Activated T-cell treated with anti-CD3 and anti-CD28 coated beads, Interleukin-2, amount 50 U/mL, for 4 hours (primary cell): Measurements from ENCODE around the gene WFDC12. TPM values are rescaled to one million over a fixed set of nuclear protein-coding genes. Genes with fewer than 3 reads are reported as not detected.
"Not testable (repeated sequence)": the region's sequence is repeated elsewhere in the genome, so short reads cannot be mapped to it uniquely, and the experiment has no call there.

ENCODE experiments used
- ATAC-seq, 2 donors: fragments of 200-7000 bp; cut with Tn5 transposase; one replicate each; pipeline ENCODE4 v1.10.0; 2021
- DNase-seq: peaks from one replicate; pipeline ENCODE4 v3.0.0-alpha.2; 2020
- H3K27me3 Mint-ChIP-seq: one replicate; pipeline ENCODE4 v1.8.0; 2021; ENCODE audit warnings: low read depth, mixed read lengths
- H3K36me3 Mint-ChIP-seq: one replicate; pipeline ENCODE4 v1.8.0; 2022; ENCODE audit warnings: mixed read lengths; ENCODE audit not compliant: insufficient read depth
- H3K4me1 Mint-ChIP-seq: one replicate; pipeline ENCODE4 v1.8.0; 2021; ENCODE audit warnings: low read depth, mixed read lengths
- H3K4me3 Mint-ChIP-seq: one replicate; pipeline ENCODE4 v1.8.0; 2021; ENCODE audit warnings: mild to moderate bottlenecking, moderate library complexity, mixed read lengths
- H3K9me3 Mint-ChIP-seq: one replicate; pipeline ENCODE4 v1.8.0; 2021; ENCODE audit warnings: mixed read lengths
- total RNA-seq, 3 donors: library from RNA; stranded (reverse); gene quantifications; one replicate each; pipeline ENCODE4 v1.2.1, GENCODE V29; 2021

The WFDC12 gene, protein sequence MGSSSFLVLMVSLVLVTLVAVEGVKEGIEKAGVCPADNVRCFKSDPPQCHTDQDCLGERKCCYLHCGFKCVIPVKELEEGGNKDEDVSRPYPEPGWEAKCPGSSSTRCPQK
- total RNA-seq, result not detected

DNA sequence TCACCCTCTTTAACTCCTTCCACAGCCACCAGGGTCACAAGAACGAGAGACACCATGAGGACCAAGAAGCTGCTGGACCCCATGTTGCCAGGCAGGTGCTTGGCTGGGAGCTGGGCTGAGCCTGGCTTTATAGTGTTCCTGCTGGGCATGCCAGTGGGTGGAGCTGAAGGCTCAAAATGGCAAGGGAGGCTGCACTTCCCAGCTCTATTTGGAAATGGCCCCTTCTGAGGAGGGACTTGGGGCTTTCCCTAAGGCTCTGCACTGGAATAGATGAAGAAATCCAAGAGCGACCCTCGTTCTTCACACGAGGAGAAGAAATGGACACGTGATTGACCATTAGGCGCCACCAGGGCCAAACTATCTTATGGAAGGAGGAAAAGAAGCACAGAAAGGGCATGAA is at the start of gene WFDC12:
TSS of gene WFDC12 (minus strand) at position 101 of the 400 bp plus-strand sequence. CDS start at position 83, 18 bp downstream.
- H3K9me3 Mint-ChIP-seq, result no peaks in the 10 kb centered on the region
- no peaks in the 10 kb centered on the region for H3K4me1 Mint-ChIP-seq
- no peak for DNase-seq
- no peak for ATAC-seq
- H3K27me3 Mint-ChIP-seq, result peaks cover 17% of the 10 kb centered on the region
- H3K4me3 Mint-ChIP-seq, result no peak within 1 kb of the TSS
- H3K36me3 Mint-ChIP-seq, result no peaks in the 10 kb centered on the region

DNA sequence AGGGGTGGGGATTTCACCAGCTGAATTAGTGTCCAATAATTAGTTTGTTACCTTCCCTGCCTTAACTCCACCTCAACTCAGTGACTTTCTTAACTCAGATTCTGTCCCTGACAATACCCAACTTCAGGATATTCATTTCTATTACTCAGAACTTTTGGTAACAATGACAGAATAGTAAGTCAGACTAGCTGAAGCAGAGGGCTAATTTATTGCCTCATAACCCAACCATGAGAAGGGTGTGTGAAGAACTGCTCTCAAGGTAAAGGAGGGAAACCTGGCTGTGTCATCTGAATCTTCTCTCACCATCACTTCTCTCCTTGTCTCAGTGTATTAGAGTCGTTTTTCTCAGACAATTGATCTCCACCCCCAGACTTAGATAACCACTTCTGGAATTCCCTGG is 49.3 kb upstream of the WFDC12 start:
- Mint-ChIP-seq H3K9me3 (no peaks in the 10 kb centered on the region), H3K4me3 (no peak overlapping the region), H3K27me3 (peaks cover 12% of the 10 kb centered on the region), H3K36me3 (no peaks in the 10 kb centered on the region), H3K4me1 (no peaks in the 10 kb centered on the region)
- DNase-seq, result no peak
- no peak for ATAC-seq

DNA sequence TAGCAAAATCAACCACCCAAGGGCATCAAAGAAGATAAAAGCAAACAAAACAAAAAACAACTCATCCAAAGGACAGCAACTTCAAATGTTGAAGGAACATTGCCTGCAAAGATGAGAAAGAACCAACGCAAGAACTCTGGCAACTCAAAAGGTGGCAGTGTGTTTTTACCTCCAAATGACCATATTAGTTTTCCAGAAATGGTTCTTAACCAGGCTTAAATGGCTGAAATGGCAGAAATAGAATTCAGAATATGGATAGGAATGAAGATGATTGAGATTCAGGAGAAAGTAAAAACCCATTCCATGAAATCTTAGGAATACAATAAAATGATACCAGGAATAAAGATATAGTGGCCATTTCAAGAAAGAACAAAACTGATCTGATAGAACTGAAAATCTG is 40.6 kb upstream of the WFDC12 start:
- Mint-ChIP-seq H3K9me3 (peaks cover 32% of the 10 kb centered on the region), H3K4me1 (no peaks in the 10 kb centered on the region), H3K27me3 (peaks cover 57% of the 10 kb centered on the region), H3K4me3 (no peak overlapping the region), H3K36me3 (peaks cover 5% of the 10 kb centered on the region)
- no peak for ATAC-seq
- no peak for DNase-seq

DNA sequence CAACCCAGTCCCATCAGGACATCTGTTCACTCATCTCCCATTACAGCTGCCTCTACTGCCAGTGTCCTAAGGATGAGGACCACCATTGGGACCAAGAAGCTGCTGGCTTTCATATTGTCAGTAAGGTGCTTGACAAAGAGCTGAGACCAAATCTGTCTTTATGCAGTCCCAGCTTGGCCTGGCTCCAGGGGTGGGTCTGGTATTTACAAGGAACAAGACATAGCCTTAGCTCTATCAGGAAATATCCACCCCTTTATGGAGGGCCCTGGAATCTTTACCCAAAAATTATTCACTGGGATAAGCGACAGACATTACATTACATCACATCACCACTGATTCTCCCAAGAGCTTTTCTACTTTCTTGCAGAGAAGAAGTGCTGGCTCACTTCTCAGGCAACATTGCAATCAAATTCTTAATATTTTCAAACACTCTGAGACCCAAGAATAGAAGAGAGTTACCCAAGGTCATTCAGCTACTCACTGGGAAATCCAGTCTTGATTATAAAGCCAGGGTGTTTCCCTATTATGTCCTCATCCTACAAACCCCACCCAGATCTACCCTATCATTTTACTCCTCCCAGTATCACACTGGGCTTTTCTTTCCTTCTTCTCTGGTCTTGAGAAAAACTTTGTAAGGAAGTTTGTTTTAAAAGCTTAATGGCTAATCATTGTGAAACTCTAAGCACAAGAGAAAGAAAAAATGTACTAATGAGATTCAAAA is 39.0 kb upstream of the WFDC12 start:
- Mint-ChIP-seq H3K36me3 (peaks cover 5% of the 10 kb centered on the region), H3K4me3 (no peak overlapping the region), H3K4me1 (no peaks in the 10 kb centered on the region), H3K27me3 (peaks cover 57% of the 10 kb centered on the region), H3K9me3 (peaks cover 47% of the 10 kb centered on the region)
- ATAC-seq (no peak), DNase-seq (no peak)

DNA sequence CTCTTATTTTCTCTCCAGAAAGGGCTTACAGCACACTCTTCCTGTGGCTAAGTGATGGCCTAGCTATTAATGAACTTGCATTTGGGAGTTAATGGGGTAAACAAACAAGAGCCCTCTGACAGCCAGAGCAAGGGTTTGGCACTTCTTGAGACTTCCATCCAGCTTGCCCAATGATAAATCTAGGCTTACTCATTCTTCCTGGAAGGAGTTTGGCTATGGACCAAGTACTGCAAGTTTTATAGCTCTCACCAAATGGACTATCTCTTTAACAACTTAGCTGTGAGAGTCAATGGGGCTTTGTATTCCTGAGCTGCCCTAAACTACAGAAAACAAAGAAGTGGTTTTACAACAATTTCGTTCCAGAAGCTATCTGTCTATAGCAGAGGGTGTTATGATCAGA is 33.7 kb upstream of the WFDC12 start:
- Mint-ChIP-seq H3K4me3 (no peak overlapping the region), H3K27me3 (peaks cover 50% of the 10 kb centered on the region)
- ATAC-seq, result no peak

DNA sequence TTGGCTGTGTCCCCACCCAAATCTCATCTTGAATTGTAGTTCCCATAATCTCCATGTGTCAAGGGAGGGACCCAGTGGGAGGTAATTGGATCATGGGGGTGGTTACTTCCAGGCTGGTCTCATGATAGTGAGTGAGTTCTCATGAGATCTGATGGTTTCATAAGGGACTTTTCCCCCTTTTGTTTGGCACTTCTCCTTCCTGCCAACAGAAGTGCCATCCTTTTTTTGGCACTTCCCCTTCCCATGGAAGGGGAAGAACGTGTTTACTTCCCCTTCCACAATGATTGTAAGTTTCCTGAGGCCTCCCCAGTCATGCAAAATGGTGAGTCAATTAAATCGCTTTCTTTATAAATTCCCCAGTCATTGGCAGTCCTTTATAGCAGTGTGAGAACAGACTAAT is 32.4 kb upstream of the WFDC12 start:
- H3K27me3 Mint-ChIP-seq, result peaks cover 41% of the 10 kb centered on the region
- peaks cover 28% of the 10 kb centered on the region for H3K9me3 Mint-ChIP-seq
- no peaks in the 10 kb centered on the region for H3K36me3 Mint-ChIP-seq
- no peak for ATAC-seq
- no peak for DNase-seq
- H3K4me1 Mint-ChIP-seq, result no peaks in the 10 kb centered on the region
- H3K4me3 Mint-ChIP-seq, result no peak overlapping the region

More for the DNA sequence above, 33.7 kb upstream of the WFDC12 start:
- no peak for DNase-seq
- Mint-ChIP-seq H3K36me3 (peaks cover 5% of the 10 kb centered on the region), H3K4me1 (no peaks in the 10 kb centered on the region), H3K9me3 (peaks cover 38% of the 10 kb centered on the region)

DNA sequence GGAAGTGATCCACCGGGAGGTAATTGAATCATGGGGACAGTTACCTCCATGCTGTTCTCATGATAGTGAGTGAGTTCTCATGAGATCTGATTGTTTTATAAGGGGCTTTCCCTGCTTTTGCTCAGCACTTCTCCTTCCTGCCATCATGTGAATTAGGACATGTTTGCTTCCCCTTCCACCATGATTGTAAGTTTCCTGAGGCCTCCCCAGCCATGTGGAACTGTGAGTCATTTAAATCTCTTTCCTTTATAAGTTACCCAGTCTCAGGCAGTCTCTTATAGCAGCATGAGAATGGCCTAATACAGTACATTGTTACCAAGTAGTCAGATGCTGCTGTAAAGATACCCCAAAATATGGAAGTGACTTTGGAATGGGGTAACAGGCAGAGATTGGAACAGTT is 30.5 kb upstream of the WFDC12 start:
- Mint-ChIP-seq H3K27me3 (peaks cover 37% of the 10 kb centered on the region), H3K9me3 (peaks cover 19% of the 10 kb centered on the region)
- ATAC-seq, H3K4me1 Mint-ChIP-seq, H3K36me3 Mint-ChIP-seq, DNase-seq, H3K4me3 Mint-ChIP-seq: not testable (repeated sequence)

DNA sequence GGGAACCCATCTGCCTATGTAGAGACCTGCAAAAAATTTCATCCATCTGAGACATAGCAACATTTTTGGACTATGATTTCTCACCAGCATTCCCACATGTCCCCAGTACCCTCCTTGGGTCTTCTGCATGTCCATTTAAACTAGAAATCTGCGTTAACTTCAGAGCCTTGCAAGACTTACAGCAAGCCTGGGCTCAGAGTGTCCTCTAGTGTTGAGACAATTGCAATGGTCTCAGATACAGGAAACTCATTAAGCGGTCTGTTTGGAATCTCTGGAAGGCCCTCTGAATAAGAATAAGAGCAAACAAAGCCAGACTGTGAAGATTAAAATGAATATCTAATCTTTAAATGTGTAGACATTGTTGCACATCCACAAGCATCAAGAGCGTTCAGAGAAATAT is 29.9 kb upstream of the WFDC12 start:
- ATAC-seq (no peak), DNase-seq (no peak)
- Mint-ChIP-seq H3K9me3 (peaks cover 15% of the 10 kb centered on the region), H3K36me3 (no peaks in the 10 kb centered on the region), H3K4me1 (no peaks in the 10 kb centered on the region), H3K27me3 (peaks cover 41% of the 10 kb centered on the region), H3K4me3 (no peak overlapping the region)

DNA sequence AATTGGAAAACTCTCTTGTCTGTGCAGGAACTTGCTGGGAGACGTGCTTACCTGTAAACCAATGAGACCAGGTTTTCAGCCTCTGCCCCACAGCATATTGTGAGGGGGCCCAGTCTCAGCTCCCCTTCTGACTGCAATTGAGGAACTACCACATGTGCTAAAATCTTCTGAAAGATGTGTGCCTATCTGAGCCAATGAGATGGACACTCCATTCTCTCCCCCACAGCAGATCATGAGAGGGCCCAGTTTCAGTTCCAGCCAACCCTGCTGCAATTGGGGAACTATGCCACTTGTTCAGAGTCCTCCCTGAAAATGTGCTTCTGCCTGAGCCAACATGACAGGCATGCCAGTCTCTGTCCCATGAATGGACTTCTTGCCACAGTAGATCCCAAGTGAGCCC is 29.5 kb upstream of the WFDC12 start:
- Mint-ChIP-seq H3K4me3 (no peak overlapping the region), H3K36me3 (no peaks in the 10 kb centered on the region), H3K9me3 (peaks cover 11% of the 10 kb centered on the region), H3K27me3 (peaks cover 43% of the 10 kb centered on the region), H3K4me1 (no peaks in the 10 kb centered on the region)
- DNase-seq (no peak), ATAC-seq (no peak)

DNA sequence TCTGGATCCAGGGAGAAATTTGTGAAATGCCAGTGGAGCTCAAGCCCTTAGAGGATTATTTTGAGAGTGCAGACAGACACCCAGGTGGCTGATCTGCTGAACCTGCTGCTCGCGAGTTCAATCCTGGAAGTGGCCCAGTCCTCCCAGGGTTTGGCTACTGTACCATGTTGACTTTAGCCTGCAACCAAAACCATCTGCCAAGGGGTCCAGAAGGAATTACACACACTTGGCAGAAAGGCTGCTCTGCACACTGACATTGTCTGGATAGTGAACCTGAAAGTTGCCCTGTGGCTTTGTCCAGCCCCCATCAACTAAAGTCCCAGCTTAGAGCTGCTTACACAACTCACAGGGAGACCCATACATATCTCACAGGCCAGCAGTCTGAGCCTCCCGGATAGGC is 28.9 kb upstream of the WFDC12 start:
- Mint-ChIP-seq H3K4me1 (no peaks in the 10 kb centered on the region), H3K27me3 (peaks cover 46% of the 10 kb centered on the region), H3K4me3 (no peak overlapping the region), H3K36me3 (no peaks in the 10 kb centered on the region), H3K9me3 (peaks cover 5% of the 10 kb centered on the region)
- ATAC-seq, result no peak
- DNase-seq, result no peak

DNA sequence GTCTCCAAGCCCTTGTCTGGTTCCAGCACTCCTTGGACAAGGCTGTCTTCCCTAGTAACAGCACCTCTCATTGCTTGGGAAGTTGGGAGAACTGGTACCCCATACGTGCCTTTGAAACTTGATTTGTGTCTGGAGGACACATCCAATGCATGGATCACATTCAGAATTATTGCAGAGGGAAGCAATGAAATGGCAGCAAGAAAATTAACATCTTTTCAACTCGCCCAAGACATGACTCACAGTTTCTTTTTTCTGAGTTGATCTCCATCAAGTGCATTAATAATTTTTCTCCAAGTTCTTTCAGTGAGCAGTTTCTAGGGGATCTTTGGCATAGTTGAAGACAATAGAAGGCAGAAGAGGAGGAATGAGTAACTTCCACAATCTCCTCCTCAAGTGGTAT is 28.1 kb upstream of the WFDC12 start:
- Mint-ChIP-seq H3K36me3 (no peaks in the 10 kb centered on the region), H3K9me3 (peaks cover 4% of the 10 kb centered on the region), H3K27me3 (peaks cover 46% of the 10 kb centered on the region), H3K4me3 (no peak overlapping the region), H3K4me1 (no peaks in the 10 kb centered on the region)
- ATAC-seq, result no peak
- no peak for DNase-seq

DNA sequence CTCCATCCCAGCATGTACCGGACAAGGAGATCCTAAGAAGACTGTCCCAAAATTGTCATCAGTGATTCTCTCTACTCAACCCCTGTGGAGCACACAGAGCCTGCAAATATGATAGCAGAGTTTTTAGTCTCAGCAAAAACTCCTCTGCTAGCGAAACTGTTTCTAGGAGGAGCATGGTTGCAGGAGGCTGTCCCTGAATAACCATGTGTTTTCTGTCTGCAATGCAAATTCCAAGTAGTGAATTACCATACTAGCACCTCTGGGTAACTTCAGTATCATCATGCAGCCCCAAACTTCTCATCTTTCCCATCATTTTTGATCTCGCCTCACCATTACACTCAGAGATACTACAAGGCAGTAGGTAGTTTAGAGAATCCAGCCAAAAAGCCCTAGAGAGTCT is 24.8 kb upstream of the WFDC12 start:
- no peaks in the 10 kb centered on the region for H3K4me1 Mint-ChIP-seq
- no peak overlapping the region for H3K4me3 Mint-ChIP-seq
- peaks cover 34% of the 10 kb centered on the region for H3K27me3 Mint-ChIP-seq
- DNase-seq (no peak), ATAC-seq (no peak)
- no peaks in the 10 kb centered on the region for H3K9me3 Mint-ChIP-seq
- no peaks in the 10 kb centered on the region for H3K36me3 Mint-ChIP-seq

DNA sequence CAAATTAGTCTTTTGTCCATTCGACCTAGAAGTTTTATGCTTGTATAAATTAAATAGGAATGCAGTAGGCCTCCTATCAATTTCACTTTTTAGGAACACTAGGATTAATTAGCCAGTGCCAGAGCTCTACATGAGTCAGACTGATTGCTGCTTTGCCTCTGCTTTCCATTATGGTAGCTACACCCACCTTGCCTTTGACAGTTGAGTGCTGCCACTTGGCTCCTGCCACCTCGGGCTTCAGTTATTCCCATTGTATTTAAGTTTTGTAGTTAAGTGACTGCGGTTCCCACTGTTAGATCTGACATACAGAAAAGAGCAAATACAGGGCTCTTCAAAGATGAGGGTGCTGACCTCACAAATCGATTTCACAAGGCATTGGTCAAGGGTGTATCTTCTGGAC is 16.6 kb upstream of the WFDC12 start:
- DNase-seq (no peak), ATAC-seq (no peak)
- no peak overlapping the region for H3K4me3 Mint-ChIP-seq
- no peaks in the 10 kb centered on the region for H3K4me1 Mint-ChIP-seq
- peaks cover 10% of the 10 kb centered on the region for H3K27me3 Mint-ChIP-seq
- H3K9me3 Mint-ChIP-seq, result no peaks in the 10 kb centered on the region
- H3K36me3 Mint-ChIP-seq, result no peaks in the 10 kb centered on the region

DNA sequence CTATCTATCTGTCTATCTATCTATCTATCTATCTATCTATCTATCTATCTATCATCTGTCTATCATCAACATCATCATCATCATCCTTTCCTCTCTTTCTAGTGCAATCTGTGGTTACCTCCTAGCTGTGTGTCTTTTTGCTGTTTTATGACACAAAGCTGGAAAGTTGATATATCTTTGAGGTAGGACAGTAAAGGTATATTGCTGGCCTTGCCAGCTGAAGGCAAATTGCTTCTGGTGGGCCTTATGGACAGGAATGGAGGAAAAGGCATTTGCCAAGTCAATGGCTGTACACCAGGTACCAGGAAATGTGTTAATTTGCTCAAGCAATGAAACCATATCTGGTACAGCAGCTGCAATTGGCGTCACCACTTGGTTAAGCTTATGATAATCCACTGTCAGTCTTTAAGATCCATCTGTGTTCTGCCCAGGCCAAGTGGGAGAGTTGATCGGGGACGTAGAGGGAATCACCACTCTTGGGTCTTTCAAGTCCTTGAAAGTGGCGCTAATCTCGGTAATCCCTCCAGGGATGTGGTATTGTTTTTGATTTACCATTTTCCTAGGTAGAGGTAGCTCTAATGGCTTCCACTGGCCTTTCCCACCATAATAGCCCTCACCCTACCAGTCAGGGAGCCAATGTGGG is 15.6 kb upstream of the WFDC12 start:
- H3K4me3 Mint-ChIP-seq, DNase-seq, H3K36me3 Mint-ChIP-seq, H3K4me1 Mint-ChIP-seq, H3K9me3 Mint-ChIP-seq, H3K27me3 Mint-ChIP-seq, ATAC-seq: not testable (repeated sequence)
